ENCODE data around the gene TMEM139. TPM values are rescaled to one million over a fixed set of nuclear protein-coding genes. Genes with fewer than 3 reads are reported as not detected.

Gene TMEM139
- 10 to 100 TPM; 18.4 to 27.2 TPM for total RNA-seq

- H3K9ac ChIP-seq (ENCODE audit: low read depth in 2 of 2, low read length in 2 of 2): peak within 1 kb of the TSS; percentile 46 to 94
- H3K36me3 ChIP-seq: no peaks in the 10 kb centered on the region
- H3K27ac ChIP-seq: peak within 1 kb of the TSS; percentile 80
- H3K27me3 ChIP-seq: no peaks in the 10 kb centered on the region
- H3K4me3 ChIP-seq: peak within 1 kb of the TSS; percentile 5
- peak; percentile 85 for DNase-seq
- H3K9me3 ChIP-seq: no peaks in the 10 kb centered on the region
- peaks cover 4% of the 10 kb centered on the region for H3K4me1 ChIP-seq
- TF ChIP-seq CTCF (IDR thresholded peaks at IDR 0.05): no peak
- intact Hi-C loops (cut with DNase I): no loop called here
These were observed at the start of gene TMEM139 for GRCh38 chr7:143284591-143285469. Gene TMEM139, plus strand, starts transcription at chr7:143284958. Its CDS starts 1,000 bp downstream, at chr7:143285958.

GRCh38 chr7:143235561-143235960 lies 49.2 kb upstream of the TMEM139 start:
- H3K9ac ChIP-seq (ENCODE audit: low read depth in 2 of 2, low read length in 2 of 2): no peak overlapping the region
- DNase-seq: no peak
- H3K27me3 ChIP-seq: no peaks in the 10 kb centered on the region
- no peak overlapping the region for H3K27ac ChIP-seq
- H3K4me1 ChIP-seq: no peaks in the 10 kb centered on the region
- no peak for TF ChIP-seq CTCF (IDR thresholded peaks at IDR 0.05)
- H3K36me3 ChIP-seq: no peaks in the 10 kb centered on the region
- no peak overlapping the region for H3K4me3 ChIP-seq
- intact Hi-C loops (cut with DNase I): no loop called here
- no peaks in the 10 kb centered on the region for H3K9me3 ChIP-seq

- TF ChIP-seq CTCF (IDR thresholded peaks at IDR 0.05): no peak
- no peaks in the 10 kb centered on the region for H3K27me3 ChIP-seq
- no peak overlapping the region for H3K4me3 ChIP-seq
- DNase-seq: no peak
- no peak overlapping the region for H3K9ac ChIP-seq (ENCODE audit: low read depth in 2 of 2, low read length in 2 of 2)
- no peaks in the 10 kb centered on the region for H3K9me3 ChIP-seq
- no peaks in the 10 kb centered on the region for H3K4me1 ChIP-seq
- no peaks in the 10 kb centered on the region for H3K36me3 ChIP-seq
- no peak overlapping the region for H3K27ac ChIP-seq
- intact Hi-C loops (cut with DNase I): no loop called here
These were observed 48.3 kb upstream of the TMEM139 start for GRCh38 chr7:143236408-143236990.

GRCh38 chr7:143237366-143237765 lies 47.4 kb upstream of the TMEM139 start:
- Histone ChIP-seq H3K4me3 (no peak overlapping the region), H3K36me3 (no peaks in the 10 kb centered on the region), H3K9ac (ENCODE audit: low read depth in 2 of 2, low read length in 2 of 2) (no peak overlapping the region), H3K9me3 (no peaks in the 10 kb centered on the region), H3K27ac (no peak overlapping the region), H3K27me3 (no peaks in the 10 kb centered on the region), H3K4me1 (no peaks in the 10 kb centered on the region)
- no peak for DNase-seq
- no peak for TF ChIP-seq CTCF (IDR thresholded peaks at IDR 0.05)
- intact Hi-C loops (cut with DNase I): no loop called here

- DNase-seq: no peak
- no peaks in the 10 kb centered on the region for H3K4me1 ChIP-seq
- H3K9me3 ChIP-seq: no peaks in the 10 kb centered on the region
- no peak overlapping the region for H3K4me3 ChIP-seq
- H3K27me3 ChIP-seq: no peaks in the 10 kb centered on the region
- no peak for TF ChIP-seq CTCF (IDR thresholded peaks at IDR 0.05)
- intact Hi-C loops (cut with DNase I): no loop called here
- no peak overlapping the region for H3K27ac ChIP-seq
- H3K36me3 ChIP-seq: no peaks in the 10 kb centered on the region
- no peak overlapping the region for H3K9ac ChIP-seq (ENCODE audit: low read depth in 2 of 2, low read length in 2 of 2)
These were observed 46.3 kb upstream of the TMEM139 start for GRCh38 chr7:143238289-143238980.

Data from colonic mucosa (tissue), 4 donors.